B cell (primary cell): ENCODE results near the gene NDC80. TPM values are rescaled to one million over a fixed set of nuclear protein-coding genes. Genes with fewer than 3 reads are reported as not detected.

Source experiments
- ATAC-seq: fragments of 200-7000 bp; cut with Tn5 transposase; one replicate; pipeline ENCODE4 v1.10.0; 2021; ENCODE audit warnings: low read depth, mild to moderate bottlenecking, moderate number of reproducible peaks, moderate library complexity
- CTCF ChIA-PET: fragments of 350-600 bp; sonication (Branson Sonifier 250); formaldehyde crosslinking; loops from one replicate; lab custom pipeline; 2021; ENCODE audit warnings: antibody characterized with exemption, inconsistent platforms; lab: Charles Lee
- POLR2A ChIA-PET: fragments of 350-600 bp; sonication (Branson Sonifier 250); formaldehyde crosslinking; loops from one replicate; lab custom pipeline; 2021; ENCODE audit warnings: antibody characterized with exemption; lab: Charles Lee
- DNase-seq: peaks from one replicate; pipeline ENCODE4 v3.0.0; 2013
- H2AFZ ChIP-seq: 2 replicates; pipeline ENCODE4 v1.6.1; 2012; ENCODE audit warnings: mild to moderate bottlenecking, low read depth, low read length; ENCODE audit not compliant: insufficient read depth, poor library complexity, severe bottlenecking
- H3K27ac ChIP-seq, 2 donors: 1 replicate in 1 of 2; 2 replicates in 1 of 2; pipeline ENCODE4 v1.5.1; 2012 to 2013; ENCODE audit warnings: low read length in 2 of 2, mild to moderate bottlenecking in 2 of 2, moderate library complexity in 1 of 2
- H3K27me3 ChIP-seq, 4 experiments: fragments of 200-600 bp in 1 of 4; sonication (generic) in 1 of 4; replicated peaks in 1 of 4; 1 replicate in 2 of 4; 2 replicates in 2 of 4; pipeline versions ENCODE4 v1.6.1 to v1.7.0; 2013 to 2016; ENCODE audit warnings: low read length in 3 of 4, mild to moderate bottlenecking in 2 of 4, mixed read lengths in 1 of 4, moderate library complexity in 1 of 4; ENCODE audit not compliant: insufficient read depth in 4 of 4, control insufficient read depth in 3 of 4; ENCODE audit errors: control extremely low read depth in 1 of 4
- H3K36me3 ChIP-seq, 2 experiments: replicated peaks in 1 of 2; 1 replicate in 1 of 2; 2 replicates in 1 of 2; pipeline versions ENCODE4 v1.6.1 to v1.7.1; 2013; ENCODE audit warnings: low read length in 1 of 2; ENCODE audit not compliant: insufficient read depth in 2 of 2, control insufficient read depth in 1 of 2; ENCODE audit errors: control extremely low read depth in 1 of 2, extremely low read depth in 1 of 2
- H3K4me1 ChIP-seq, 2 donors: fragments of 200-600 bp in 1 of 2; sonication (generic) in 1 of 2; 1 replicate in 1 of 2; 2 replicates in 1 of 2; pipeline versions ENCODE4 v1.5.1 to v1.6.1; 2013 to 2017; ENCODE audit warnings: low read length in 2 of 2; ENCODE audit not compliant: control insufficient read depth in 2 of 2, insufficient read depth in 2 of 2
- H3K4me2 ChIP-seq: replicated peaks from 2 replicates; pipeline ENCODE3; 2012; ENCODE audit warnings: mild to moderate bottlenecking, low read depth, low read length; ENCODE audit not compliant: poor library complexity, severe bottlenecking
- H3K4me3 ChIP-seq, 5 experiments: fragments of 200-600 bp in 1 of 5; sonication (generic) in 1 of 5; 1 replicate in 3 of 5; 2 replicates in 2 of 5; pipeline versions ENCODE4 v1.5.1 to v1.7.0; 2011 to 2016; ENCODE audit warnings: low read length in 4 of 5, mild to moderate bottlenecking in 4 of 5, low read depth in 2 of 5, control low read depth in 1 of 5, moderate library complexity in 1 of 5; ENCODE audit not compliant: insufficient read depth in 1 of 5; ENCODE audit errors: control extremely low read depth in 1 of 5, extremely low read depth in 1 of 5
- H3K79me2 ChIP-seq: fragments of 200-600 bp; sonication (generic); one replicate; pipeline ENCODE4 v1.6.0; 2016; ENCODE audit warnings: low read length; ENCODE audit not compliant: control insufficient read depth, insufficient read depth
- H3K9ac ChIP-seq: fragments of 200-600 bp; sonication (generic); 2 replicates; pipeline ENCODE4 v1.6.1; 2017; ENCODE audit warnings: mild to moderate bottlenecking, low read length, moderate library complexity
- H3K9me3 ChIP-seq, 3 donors: one replicate each; pipeline versions ENCODE4 v1.6.1 to v1.7.1; 2013; ENCODE audit warnings: low read length in 2 of 3; ENCODE audit not compliant: control insufficient read depth in 2 of 3, insufficient read depth in 1 of 3; ENCODE audit errors: control extremely low read depth in 1 of 3
- H4K20me1 ChIP-seq: 2 replicates; pipeline ENCODE4 v1.6.0; 2012; ENCODE audit warnings: mild to moderate bottlenecking, low read length; ENCODE audit not compliant: insufficient read depth, control insufficient read depth, poor library complexity, severe bottlenecking
- H3K27ac Mint-ChIP-seq: one replicate; pipeline ENCODE4 v1.8.0; 2021; ENCODE audit warnings: mixed read lengths
- H3K27me3 Mint-ChIP-seq: one replicate; pipeline ENCODE4 v1.8.0; 2021; ENCODE audit warnings: mixed read lengths
- H3K4me1 Mint-ChIP-seq: one replicate; pipeline ENCODE4 v1.8.0; 2021; ENCODE audit warnings: mixed read lengths
- H3K4me3 Mint-ChIP-seq: one replicate; pipeline ENCODE4 v1.8.0; 2021; ENCODE audit warnings: mixed read lengths
- H3K9me3 Mint-ChIP-seq: one replicate; pipeline ENCODE4 v1.8.0; 2022; ENCODE audit warnings: mixed read lengths; ENCODE audit not compliant: insufficient read depth
- CTCF ChIP-seq: fragments of 200-600 bp; IDR thresholded peaks from one replicate; pipeline ENCODE4 v1.8.0; 2022; ENCODE audit warnings: antibody characterized with exemption, mild to moderate bottlenecking
- EZH2 ChIP-seq: IDR thresholded peaks from 2 replicates; pipeline ENCODE4 v1.6.1; 2012; ENCODE audit warnings: borderline replicate concordance, low read depth, mild to moderate bottlenecking, moderate library complexity, low read length; ENCODE audit not compliant: insufficient read depth, poor library complexity, severe bottlenecking
- WGBS: methylation state at CpG from one replicate; pipeline ENCODE4 v1.1.5; 2013; ENCODE audit warnings: missing lambda C conversion rate; ENCODE audit not compliant: insufficient coverage; 5-methylcytosine and 5-hydroxymethylcytosine counted together
- intact Hi-C: fragments of 100-400 bp; cut with micrococcal nuclease; formaldehyde crosslinking; loops from one replicate; pipeline ENCODE4 v1.10.0; 2022
- polyA plus RNA-seq: library from polyadenylated mRNA; depleted of rRNA; stranded (reverse); fragments of >200 nt; gene quantifications from 2 replicates; pipeline ENCODE4 v1.2.3, GENCODE V29; 2012
- total RNA-seq, 2 donors: library from RNA; stranded (reverse); fragments of 120-200 nt in 1 of 2; gene quantifications; 1 replicate in 1 of 2; 2 replicates in 1 of 2; pipeline versions ENCODE4 v1.2.3 to v1.2.4, GENCODE V29; 2013 to 2022

NDC80 gene
- total and polyA plus RNA-seq, 2 donors (not counting 1 experiment from before 2014, with no cell fraction given): 1.3 to 3.9 TPM

GRCh38 chr18:2617401-2617998 lies 46.1 kb downstream of the NDC80 start:
- WGBS: no CpG with 5 or more reads among the region's 4 CpGs
- Histone ChIP-seq H3K36me3 (peaks cover 0 to 2% of the 10 kb centered on the region in 2 experiments), H3K79me2 (no peaks in the 10 kb centered on the region), H3K27ac (no peak overlapping the region), H3K4me3 (no peak overlapping the region), H3K4me2 (no peak overlapping the region), H3K9ac (no peak overlapping the region), H3K27me3 (no peaks in the 10 kb centered on the region), H4K20me1 (no peaks in the 10 kb centered on the region), H3K9me3 (peaks cover 0 to 4% (median 0%) of the 10 kb centered on the region in 3 donors), H2AFZ (no peak overlapping the region), H3K4me1 (no peaks in the 10 kb centered on the region)
- TF ChIP-seq CTCF: no peak
- TF ChIP-seq EZH2: no peak
- H3K4me1 Mint-ChIP-seq: no peaks in the 10 kb centered on the region
- H3K27me3 Mint-ChIP-seq: no peaks in the 10 kb centered on the region
- H3K4me3 Mint-ChIP-seq: no peak overlapping the region
- no peak for ATAC-seq
- ChIA-PET POLR2A (no interaction called here), CTCF (no interaction called here)
- no peak for DNase-seq
- peaks cover 2% of the 10 kb centered on the region for H3K9me3 Mint-ChIP-seq
- H3K27ac Mint-ChIP-seq: no peak overlapping the region
- intact Hi-C loops: no loop called here

GRCh38 chr18:2618009-2618408 lies 46.7 kb downstream of the NDC80 start:
- DNase-seq: no peak
- no peaks in the 10 kb centered on the region for H3K27me3 Mint-ChIP-seq
- CTCF ChIA-PET: no interaction called here

More at GRCh38 chr18:2618009-2618408, 46.7 kb downstream of the NDC80 start:
- Mint-ChIP-seq H3K9me3 (peaks cover 2% of the 10 kb centered on the region), H3K4me1 (no peaks in the 10 kb centered on the region), H3K27ac (no peak overlapping the region), H3K4me3 (no peak overlapping the region)
- Histone ChIP-seq H3K27ac (no peak overlapping the region), H3K36me3 (peaks cover 0 to 2% of the 10 kb centered on the region in 2 experiments), H3K9ac (no peak overlapping the region), H3K4me2 (no peak overlapping the region), H3K9me3 (peaks cover 0 to 4% (median 0%) of the 10 kb centered on the region in 3 donors), H4K20me1 (no peaks in the 10 kb centered on the region), H3K4me1 (no peaks in the 10 kb centered on the region), H3K4me3 (no peak overlapping the region), H3K27me3 (no peaks in the 10 kb centered on the region), H3K79me2 (no peaks in the 10 kb centered on the region), H2AFZ (no peak overlapping the region)
- intact Hi-C loops: no loop called here
- POLR2A ChIA-PET: no interaction called here
- ATAC-seq: no peak
- no CpG with 5 or more reads among the region's 4 CpGs for WGBS
- TF ChIP-seq EZH2 (no peak), CTCF (no peak)
